Camera-type eye (tissue), 1 donor: Measurements from ENCODE around the gene OTOR. TPM values are rescaled to one million over a fixed set of nuclear protein-coding genes. Genes with fewer than 3 reads are reported as not detected.

ENCODE experiments used
- total RNA-seq: library from RNA; depleted of rRNA; stranded (reverse); fragments of >200 nt; gene quantifications from one replicate; pipeline ENCODE4 v1.2.3, GENCODE V29; 2014

Gene OTOR, protein sequence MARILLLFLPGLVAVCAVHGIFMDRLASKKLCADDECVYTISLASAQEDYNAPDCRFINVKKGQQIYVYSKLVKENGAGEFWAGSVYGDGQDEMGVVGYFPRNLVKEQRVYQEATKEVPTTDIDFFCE
- total RNA-seq = not detected

DNA sequence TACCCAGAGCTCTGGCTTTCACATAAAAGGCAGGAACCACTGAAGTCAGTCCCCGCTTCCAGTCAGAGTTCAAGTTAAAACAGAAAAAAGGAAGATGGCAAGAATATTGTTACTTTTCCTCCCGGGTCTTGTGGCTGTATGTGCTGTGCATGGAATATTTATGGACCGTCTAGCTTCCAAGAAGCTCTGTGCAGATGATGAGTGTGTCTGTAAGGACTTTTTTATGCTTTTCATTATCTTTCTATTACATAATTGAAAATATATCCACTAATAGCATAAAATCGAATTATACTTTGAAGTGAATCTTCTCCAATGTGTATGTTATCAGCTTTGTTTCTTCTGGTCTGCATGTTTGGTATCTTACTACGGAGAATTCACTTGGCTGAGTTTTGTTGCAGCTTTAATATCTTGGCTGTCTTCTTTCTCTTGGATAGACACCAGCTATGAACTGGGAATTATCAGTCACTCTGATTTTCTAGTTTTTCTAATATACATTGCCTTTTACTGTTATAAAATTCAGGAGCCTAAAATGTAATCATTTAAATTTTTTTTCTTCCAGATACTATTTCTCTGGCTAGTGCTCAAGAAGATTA lies at the start of gene OTOR:
Gene OTOR (plus strand): TSS at position 51 of the 593 bp plus-strand sequence. CDS start 44 bp downstream, at position 95.

DNA sequence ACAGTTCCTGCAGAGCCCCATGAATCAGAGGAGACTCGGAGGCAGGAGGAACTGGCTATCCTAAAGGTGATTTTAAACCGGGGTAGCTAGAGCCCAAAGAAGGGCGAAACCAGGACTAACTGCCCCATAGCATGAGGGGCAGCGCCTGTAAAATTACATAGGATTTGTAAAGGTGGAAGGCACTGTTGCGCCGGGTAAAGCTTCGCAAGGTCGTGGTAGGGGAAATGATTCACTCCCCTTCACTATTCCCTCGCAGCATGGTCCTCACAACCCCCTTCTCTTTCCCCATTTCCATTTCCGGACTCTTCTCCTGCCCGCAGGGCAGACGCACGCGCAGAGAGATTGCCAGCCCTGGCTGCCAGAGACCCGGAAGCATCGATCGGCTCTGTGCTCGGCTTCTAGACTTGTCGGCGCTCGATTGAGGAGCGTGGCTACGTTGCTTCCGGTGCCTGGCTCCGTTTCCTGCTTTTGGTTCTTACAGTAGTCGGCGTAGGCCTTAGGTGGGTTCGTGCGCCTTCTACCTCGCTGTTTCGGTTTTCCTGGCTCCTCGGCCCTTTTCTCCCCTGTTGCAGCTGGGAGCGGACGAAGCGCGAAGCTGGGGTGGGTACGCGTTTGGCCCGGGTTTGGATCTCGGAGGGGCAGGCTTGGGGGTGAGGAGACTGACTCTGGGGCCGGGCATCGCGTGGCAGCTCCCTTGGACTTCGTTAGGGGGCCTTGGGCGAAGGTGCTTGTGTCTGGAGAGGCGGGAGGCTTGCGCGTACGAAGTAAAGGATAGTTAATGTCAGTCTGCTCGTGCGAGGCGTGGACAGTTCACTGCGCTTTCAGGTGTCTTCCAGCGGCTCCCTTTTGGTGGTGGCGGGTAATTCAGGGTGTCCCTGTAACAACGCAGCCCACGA lies 18.3 kb upstream of the OTOR start, which contains the start of gene SNRPB2:
Gene SNRPB2 (plus strand): TSS at position 462 of the 896 bp plus-strand sequence. CDS start 1,677 bp downstream, outside the sequence.

Other genes with a start within 250 kb of the OTOR start
- 29.1 TPM for gene KIF16B, start 174.9 kb upstream of the OTOR start, total RNA-seq
- 48.9 TPM for gene SNRPB2, start 18.3 kb upstream of the OTOR start, total RNA-seq